Panc1 (cell line): ENCODE results near the gene ADCY9. TPM values are rescaled to one million over a fixed set of nuclear protein-coding genes. Genes with fewer than 3 reads are reported as not detected.
"Not testable (repeated sequence)": the region's sequence is repeated elsewhere in the genome, so short reads cannot be mapped to it uniquely, and the experiment has no call there.

Source experiments
- ATAC-seq: fragments of 200-7000 bp; cut with Tn5 transposase; 2 replicates; pipeline ENCODE4 v1.9.1; 2020; ENCODE audit warnings: mild to moderate bottlenecking, moderate library complexity
- BruUV-seq: library from RNA; stranded (reverse); fragments of 400-500 nt; replicated peaks from 2 replicates; lab custom pipeline; 2021; lab: Mats Ljungman, UMichigan
- CTCF ChIA-PET: fragments of 300-600 bp; sonication (Branson Sonifier 250); formaldehyde crosslinking; loops from one replicate; lab custom pipeline; 2022; ENCODE audit warnings: antibody characterized with exemption; lab: Charles Lee
- POLR2A ChIA-PET: fragments of 300-600 bp; sonication (Branson Sonifier 250); formaldehyde crosslinking; loops from one replicate; lab custom pipeline; 2022; ENCODE audit warnings: antibody characterized with exemption; lab: Charles Lee
- DNase-seq: peaks from one replicate; pipeline ENCODE4 v3.0.0-alpha.2; 2010; ENCODE audit warnings: low read depth, low spot score
- H3K27ac ChIP-seq: 2 replicates; pipeline ENCODE4 v1.5.1; 2011; ENCODE audit warnings: mild to moderate bottlenecking, low read length, inconsistent platforms
- H3K27me3 ChIP-seq: fragments of 200-500 bp; sonication (Bioruptor generic); 2 replicates; pipeline ENCODE4 v1.6.0; 2014; ENCODE audit warnings: low read length, inconsistent platforms; ENCODE audit not compliant: control insufficient read depth, insufficient read depth
- H3K36me3 ChIP-seq: fragments of 200-500 bp; sonication (Bioruptor generic); 2 replicates; pipeline ENCODE4 v1.5.1; 2014; ENCODE audit warnings: inconsistent platforms, mild to moderate bottlenecking, low read length, moderate library complexity; ENCODE audit not compliant: control insufficient read depth, insufficient read depth
- H3K4me1 ChIP-seq: 2 replicates; pipeline ENCODE4 v1.5.1; 2011; ENCODE audit warnings: inconsistent platforms, mild to moderate bottlenecking, low read length, moderate library complexity; ENCODE audit not compliant: control insufficient read depth, insufficient read depth
- H3K4me3 ChIP-seq, 2 experiments: 2 replicates each; pipeline ENCODE4 v1.5.1; 2011 to 2012; ENCODE audit warnings: low read depth in 2 of 2, low read length in 2 of 2, mild to moderate bottlenecking in 2 of 2, inconsistent platforms in 1 of 2, moderate library complexity in 1 of 2
- H3K9me3 ChIP-seq: fragments of 200-500 bp; sonication (Bioruptor generic); 2 replicates; pipeline ENCODE4 v1.5.1; 2014; ENCODE audit warnings: low read depth, mild to moderate bottlenecking, inconsistent platforms, low read length, moderate library complexity; ENCODE audit not compliant: control insufficient read depth, insufficient read depth
- CTCF ChIP-seq: fragments of 450-650 bp; IDR thresholded peaks from 2 replicates; pipeline ENCODE4 v1.5.1; 2017; ENCODE audit warnings: mild to moderate bottlenecking
- POLR2AphosphoS5 ChIP-seq: IDR thresholded peaks from 2 replicates; pipeline ENCODE4 v1.6.1; 2012; ENCODE audit warnings: mild to moderate bottlenecking, low read depth, low read length, moderate library complexity
- REST ChIP-seq, 2 experiments: IDR thresholded peaks; 2 replicates each; pipeline ENCODE4 v1.6.1; 2011 to 2012; ENCODE audit warnings: low read depth in 2 of 2, control low read depth in 1 of 2, low read length in 1 of 2, mild to moderate bottlenecking in 1 of 2, moderate library complexity in 1 of 2; ENCODE audit not compliant: insufficient read depth in 1 of 2
- SIN3A ChIP-seq: IDR thresholded peaks from 2 replicates; pipeline ENCODE4 v1.6.1; 2012; ENCODE audit warnings: low read depth, mild to moderate bottlenecking, low read length, moderate library complexity, borderline replicate concordance; ENCODE audit not compliant: insufficient read depth
- TCF7L2 ChIP-seq: IDR thresholded peaks from 2 replicates; pipeline ENCODE4 v1.6.1; 2011; ENCODE audit warnings: mild to moderate bottlenecking, low read depth, low read length, inconsistent platforms
- in situ Hi-C: cut with HindIII; loops from 2 replicates; pipeline ENCODE4 v1.10.0; 2016; ENCODE audit warnings: low sequenced_read_pairs, low pct_unique_long_range_greater_than_20kb
- intact Hi-C: fragments of 100-400 bp; cut with micrococcal nuclease; formaldehyde crosslinking; loops from one replicate; pipeline ENCODE4 v1.10.0; 2022; ENCODE audit not compliant: unreplicated experiment
- total RNA-seq: library from RNA; stranded (reverse); gene quantifications from one replicate; pipeline ENCODE4 v1.2.1, GENCODE V29; 2021; ENCODE audit not compliant: unreplicated experiment

ADCY9 gene
- total RNA-seq, 1 experiment from 2014 or later = 29.8 TPM

GRCh38 chr16:3963203-3963602 is 153.0 kb downstream of the ADCY9 start:
- no peak overlapping the region for H3K4me3 ChIP-seq
- no peaks in the 10 kb centered on the region for H3K27me3 ChIP-seq
- in situ Hi-C loops = no loop called here
- POLR2A ChIA-PET = interaction anchor here (0.5 kb wide), 1 partner anchor 22 kb away, joined by 6 read pairs; no protein-coding TSS in a partner anchor
- TF ChIP-seq POLR2AphosphoS5 (no peak), SIN3A (no peak), CTCF (no peak), TCF7L2 (no peak), REST (IDR thresholded peaks at IDR 0.05; ENCODE audit: insufficient read depth in 1 of 2, low read depth in 2 of 2, low read length in 1 of 2) (no peak)
- no peak for ATAC-seq
- intact Hi-C loops = no loop called here
- H3K27ac ChIP-seq = no peak overlapping the region
- DNase-seq = no peak
- BruUV-seq = no TSS peak
- no peaks in the 10 kb centered on the region for H3K9me3 ChIP-seq
- CTCF ChIA-PET = no interaction called here
- no peaks in the 10 kb centered on the region for H3K36me3 ChIP-seq
- H3K4me1 ChIP-seq = peaks cover 34% of the 10 kb centered on the region

- Histone ChIP-seq H3K4me1 (peaks cover 40% of the 10 kb centered on the region), H3K4me3 (peak overlapping the region; percentile 42 to 74; a peak in 3 of 4 replicates), H3K27me3 (no peaks in the 10 kb centered on the region), H3K36me3 (no peaks in the 10 kb centered on the region), H3K27ac (peak overlapping the region; percentile 90), H3K9me3 (no peaks in the 10 kb centered on the region)
- POLR2A ChIA-PET = interaction anchor here (0.7 kb wide), 2 partner anchors 18 to 293 kb away, joined by 5 read pairs; no protein-coding TSS in a partner anchor
- CTCF ChIA-PET = interaction anchor here (0.6 to 0.7 kb wide), 4 partner anchors 46 to 779 kb away, joined by 3 to 4 read pairs (median 4); no protein-coding TSS in a partner anchor
- in situ Hi-C loops = no loop called here
- TF ChIP-seq CTCF (no peak), REST (IDR thresholded peaks at IDR 0.05; ENCODE audit: insufficient read depth in 1 of 2, low read depth in 2 of 2, low read length in 1 of 2) (no peak), SIN3A (no peak), POLR2AphosphoS5 (no peak), TCF7L2 (no peak)
- intact Hi-C loops = no loop called here
- peak; percentile 68 for ATAC-seq
- BruUV-seq = no TSS peak
- no peak for DNase-seq
These were observed 154.8 kb downstream of the ADCY9 start for GRCh38 chr16:3961449-3961849.

- POLR2A ChIA-PET = interaction anchor here (0.7 kb wide), 1 partner anchor 15 kb away, joined by 6 read pairs; no protein-coding TSS in a partner anchor
- peaks cover 40% of the 10 kb centered on the region for H3K4me1 ChIP-seq
- H3K9me3 ChIP-seq, BruUV-seq, CTCF ChIA-PET, H3K36me3 ChIP-seq, intact Hi-C loops, H3K27me3 ChIP-seq, DNase-seq, in situ Hi-C loops: not testable (repeated sequence)
- ATAC-seq = peak; percentile 39
- peak overlapping the region; percentile 90 for H3K27ac ChIP-seq
- H3K4me3 ChIP-seq = peak overlapping the region; percentile 42 to 74
These were observed 156.2 kb downstream of the ADCY9 start for GRCh38 chr16:3959926-3960590.
